GM12878 (cell line): Measurements from ENCODE around the gene TMEM161A. TPM values are rescaled to one million over a fixed set of nuclear protein-coding genes. Genes with fewer than 3 reads are reported as not detected.

Source experiments
- BCL3 ChIP-seq: IDR thresholded peaks from 2 replicates; pipeline ENCODE4 v1.6.1; 2011; ENCODE audit warnings: borderline replicate concordance, low read depth, mild to moderate bottlenecking, moderate library complexity, low read length; ENCODE audit not compliant: insufficient read depth, poor library complexity, severe bottlenecking
- BCLAF1 ChIP-seq: fragments of 450-650 bp; IDR thresholded peaks from 2 replicates; pipeline ENCODE4 v1.6.1; 2017; ENCODE audit warnings: antibody characterized with exemption, mild to moderate bottlenecking, moderate library complexity
- KAT2A ChIP-seq: conservative IDR thresholded peaks from 2 replicates; pipeline ENCODE4 v1.6.1; 2011; ENCODE audit warnings: low read depth, low read length; ENCODE audit not compliant: control insufficient read depth
- KDM1A ChIP-seq: fragments of 200-600 bp; sonication (generic); IDR thresholded peaks from 2 replicates; pipeline ENCODE4 v1.6.1; 2016; ENCODE audit warnings: borderline replicate concordance
- MAX ChIP-seq: IDR thresholded peaks from 2 replicates; pipeline ENCODE4 v1.6.1; 2012; ENCODE audit warnings: low read depth, low read length, improper control_type of control experiment
- PAX5 ChIP-seq: IDR thresholded peaks from 2 replicates; pipeline ENCODE4 v1.6.1; 2011; ENCODE audit warnings: low read depth, low read length, borderline replicate concordance
- RAD21 ChIP-seq: IDR thresholded peaks from 2 replicates; pipeline ENCODE4 v1.6.1; 2011; ENCODE audit warnings: mild to moderate bottlenecking, low read depth, low read length, moderate library complexity; ENCODE audit not compliant: insufficient read depth
- REST ChIP-seq: IDR thresholded peaks from 2 replicates; pipeline ENCODE4 v1.6.1; 2012; ENCODE audit warnings: mild to moderate bottlenecking, low read depth, low read length
- RUNX3 ChIP-seq: IDR thresholded peaks from 2 replicates; pipeline ENCODE4 v1.6.1; 2012; ENCODE audit warnings: low read length, inconsistent platforms
- SMARCA5 ChIP-seq: fragments of 450-650 bp; IDR thresholded peaks from 2 replicates; pipeline ENCODE4 v1.6.1; 2017; ENCODE audit warnings: mild to moderate bottlenecking
- USF2 ChIP-seq: IDR thresholded peaks from 2 replicates; pipeline ENCODE4 v1.6.1; 2011; ENCODE audit warnings: low read depth, low read length, improper control_type of control experiment, borderline replicate concordance
- YY1 ChIP-seq: IDR thresholded peaks from 2 replicates; pipeline ENCODE4 v1.6.1; 2011; ENCODE audit warnings: low read depth, mild to moderate bottlenecking, low read length
- ZNF622 ChIP-seq: fragments of 450-650 bp; IDR thresholded peaks from 2 replicates; pipeline ENCODE4 v1.6.1; 2017; ENCODE audit warnings: mild to moderate bottlenecking, inconsistent platforms
- polyA plus RNA-seq, 11 experiments: library from polyadenylated mRNA; depleted of rRNA in 4 of 11; unstranded in 6 of 11; stranded (reverse) in 5 of 11; fragments of >200 nt; fragmentation: Nextera tagmentation in 4 of 11; fragmentation: Illumina TruSeq in 1 of 11; extraction: Ambion mirVana in 4 of 11; extraction: Trizol in 1 of 11; gene quantifications; 1 replicate in 1 of 11; 2 replicates in 10 of 11; pipeline versions ENCODE4 v1.2.1 to v1.2.3, GENCODE V29; 2011 to 2016; ENCODE audit warnings: inconsistent platforms in 2 of 11, missing spikeins in 2 of 11, low read depth in 1 of 11
- total RNA-seq, 4 experiments: library from RNA; depleted of rRNA in 3 of 4; stranded (reverse); fragments of >200 nt in 3 of 4; fragmentation: Illumina TruSeq in 1 of 4; extraction: Trizol in 1 of 4; gene quantifications; 2 replicates each; pipeline versions ENCODE4 v1.2.1 to v1.2.3, GENCODE V29; 2013 to 2021

TMEM161A gene
- total and polyA plus RNA-seq, 10 of the 15 experiments (the other 5 are each of a cell fraction or from before 2014, with no cell fraction given) = 1.1 to 37.1 (median 19.0) TPM

GRCh38 chr19:19171821-19172532 is 33.7 kb upstream of the TMEM161A start (continued):
- TF ChIP-seq REST = no peak
- TF ChIP-seq KAT2A = no peak
- 0 out of 2 replicates have a peak, but pooled peaks have one; percentile 12 for TF ChIP-seq YY1
- TF ChIP-seq PAX5 = 0 out of 2 replicates have a peak, but pooled peaks have one; percentile 39
- TF ChIP-seq SMARCA5 = peak; percentile 54; the same call in 1 of the 2 replicates
- TF ChIP-seq BCLAF1 = no peak
- TF ChIP-seq MAX = no peak
- TF ChIP-seq RUNX3 = 0 out of 2 replicates have a peak, but pooled peaks have one; percentile 16
- TF ChIP-seq BCL3 = no peak
- TF ChIP-seq KDM1A = no peak
- no peak for TF ChIP-seq RAD21
- TF ChIP-seq USF2 = no peak
- TF ChIP-seq ZNF622 = no peak
